Thoracic aorta (tissue), 2 donors: ENCODE data around the gene CCDC116. TPM values are rescaled to one million over a fixed set of nuclear protein-coding genes. Genes with fewer than 3 reads are reported as not detected.
A peak's percentile ranks its signal among the peaks of the same experiment; 100 is the strongest.

Experiments
- ATAC-seq: fragments of 150-250 bp; one replicate; pipeline ENCODE4 v1.8.0; 2017; ENCODE audit warnings: low read depth; ENCODE audit not compliant: insufficient number of reproducible peaks, low FRiP score
- DNase-seq: peaks from one replicate; pipeline ENCODE4 v3.0.0-alpha.2; 2020; ENCODE audit warnings: low spot score
- H3K27ac ChIP-seq, 2 donors: fragments of 200-600 bp; sonication (generic); 1 replicate in 1 of 2; 2 replicates in 1 of 2; pipeline ENCODE4 v1.5.1; 2016; ENCODE audit warnings: mild to moderate bottlenecking in 2 of 2, moderate library complexity in 2 of 2
- H3K27me3 ChIP-seq: fragments of 200-600 bp; sonication (generic); replicated peaks from 2 replicates; pipeline ENCODE4 v1.6.0; 2016; ENCODE audit warnings: mild to moderate bottlenecking; ENCODE audit not compliant: insufficient read depth
- H3K36me3 ChIP-seq: fragments of 200-600 bp; sonication (generic); one replicate; pipeline ENCODE4 v1.5.1; 2016
- H3K4me1 ChIP-seq, 2 donors: fragments of 200-600 bp; sonication (generic); 1 replicate in 1 of 2; 2 replicates in 1 of 2; pipeline versions ENCODE4 v1.5.1 to v1.6.0; 2016; ENCODE audit warnings: low read depth in 2 of 2, mild to moderate bottlenecking in 1 of 2; ENCODE audit not compliant: control insufficient read depth in 1 of 2
- H3K4me3 ChIP-seq: fragments of 200-600 bp; sonication (generic); 2 replicates; pipeline ENCODE4 v1.5.1; 2016; ENCODE audit warnings: mild to moderate bottlenecking
- H3K9me3 ChIP-seq: fragments of 200-600 bp; sonication (generic); 2 replicates; pipeline ENCODE4 v1.5.1; 2016
- total RNA-seq, 2 donors: library from RNA; depleted of rRNA; stranded (reverse); fragments of >200 nt; gene quantifications; one replicate each; pipeline versions ENCODE4 v1.1.0 to v1.2.3, GENCODE V29; 2016
- TF ChIP-seq, protein P1 (sequence below): fragments of 200-600 bp; sonication (generic); IDR thresholded peaks from one replicate; pipeline ENCODE4 v1.5.1; 2019; ENCODE audit warnings: antibody characterized with exemption

The CCDC116 gene
- total RNA-seq, 2 donors from 2014 or later = 0.71 TPM; not detected in 1

GRCh38 chr22:21622011-21622918, 10.3 kb upstream of the CCDC116 start:
- Histone ChIP-seq H3K27me3 (no peaks in the 10 kb centered on the region), H3K9me3 (no peaks in the 10 kb centered on the region), H3K4me3 (no peak overlapping the region), H3K4me1 (peaks cover 14 to 44% of the 10 kb centered on the region in 2 donors), H3K27ac (no peak overlapping the region), H3K36me3 (no peaks in the 10 kb centered on the region)
- ATAC-seq (no peak), DNase-seq (no peak)
- TF ChIP-seq, protein P1, sequence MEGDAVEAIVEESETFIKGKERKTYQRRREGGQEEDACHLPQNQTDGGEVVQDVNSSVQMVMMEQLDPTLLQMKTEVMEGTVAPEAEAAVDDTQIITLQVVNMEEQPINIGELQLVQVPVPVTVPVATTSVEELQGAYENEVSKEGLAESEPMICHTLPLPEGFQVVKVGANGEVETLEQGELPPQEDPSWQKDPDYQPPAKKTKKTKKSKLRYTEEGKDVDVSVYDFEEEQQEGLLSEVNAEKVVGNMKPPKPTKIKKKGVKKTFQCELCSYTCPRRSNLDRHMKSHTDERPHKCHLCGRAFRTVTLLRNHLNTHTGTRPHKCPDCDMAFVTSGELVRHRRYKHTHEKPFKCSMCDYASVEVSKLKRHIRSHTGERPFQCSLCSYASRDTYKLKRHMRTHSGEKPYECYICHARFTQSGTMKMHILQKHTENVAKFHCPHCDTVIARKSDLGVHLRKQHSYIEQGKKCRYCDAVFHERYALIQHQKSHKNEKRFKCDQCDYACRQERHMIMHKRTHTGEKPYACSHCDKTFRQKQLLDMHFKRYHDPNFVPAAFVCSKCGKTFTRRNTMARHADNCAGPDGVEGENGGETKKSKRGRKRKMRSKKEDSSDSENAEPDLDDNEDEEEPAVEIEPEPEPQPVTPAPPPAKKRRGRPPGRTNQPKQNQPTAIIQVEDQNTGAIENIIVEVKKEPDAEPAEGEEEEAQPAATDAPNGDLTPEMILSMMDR = no peak

DNA sequence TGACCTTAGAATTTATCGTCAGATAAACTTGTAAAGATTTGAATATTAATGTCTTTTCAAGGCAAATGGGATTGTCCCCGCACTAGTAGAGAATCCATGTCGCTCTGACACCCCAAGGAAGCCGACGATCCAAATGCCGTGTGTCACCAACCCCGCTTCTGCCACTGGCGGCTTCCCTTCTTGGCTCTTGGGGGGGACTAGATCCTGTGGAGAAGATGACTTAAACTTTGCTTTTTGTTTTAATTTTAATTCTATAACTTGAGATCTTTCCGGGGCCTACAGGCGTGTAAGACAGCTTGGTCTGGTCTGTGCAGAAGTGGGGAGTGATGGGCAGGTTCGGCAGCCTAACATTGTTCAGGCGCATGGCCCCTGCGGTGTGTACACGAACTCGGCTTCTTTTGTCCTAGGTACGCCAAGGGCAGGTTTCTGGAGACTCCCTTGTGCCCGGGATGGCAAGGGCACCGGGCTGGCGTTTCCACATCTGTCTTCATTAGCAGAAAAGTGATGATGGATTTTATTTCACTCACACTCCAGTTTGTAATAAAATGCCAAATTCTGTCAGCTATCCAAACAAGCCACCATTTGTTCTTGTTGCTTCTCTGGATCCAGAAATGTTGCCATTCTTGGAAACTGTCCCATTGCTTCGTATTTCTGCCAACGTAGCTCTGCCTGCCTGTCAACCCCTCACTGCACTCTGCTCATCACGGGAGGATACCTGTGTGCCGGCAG, 9.5 kb upstream of the CCDC116 start:
- TF ChIP-seq, protein P1 = no peak
- H3K4me1 ChIP-seq = peaks cover 14 to 36% of the 10 kb centered on the region in 2 donors
- peak overlapping the region; percentile 41 for H3K4me3 ChIP-seq
- no peak for ATAC-seq
- no peaks in the 10 kb centered on the region for H3K36me3 ChIP-seq
- no peaks in the 10 kb centered on the region for H3K9me3 ChIP-seq
- DNase-seq = no peak
- H3K27ac ChIP-seq = peak overlapping the region; percentile 64 to 68
- no peaks in the 10 kb centered on the region for H3K27me3 ChIP-seq

DNA sequence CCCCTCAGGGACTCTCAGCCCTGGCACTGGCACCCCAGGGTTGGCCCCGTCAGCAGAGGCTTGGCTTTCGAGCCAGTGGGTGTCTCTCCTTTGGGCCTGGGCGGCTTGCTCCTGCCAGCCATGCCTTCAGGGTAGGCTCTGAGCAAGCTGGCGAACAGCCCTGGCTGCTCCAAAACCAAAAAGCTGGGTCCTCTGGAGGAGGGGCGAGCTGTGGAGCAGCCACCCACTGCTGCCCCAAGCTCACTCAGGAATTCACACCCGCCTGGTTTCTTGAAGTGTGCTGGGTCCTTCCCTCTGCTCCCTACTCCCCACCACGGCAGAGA, 9.0 kb upstream of the CCDC116 start:
- H3K4me1 ChIP-seq = peaks cover 14 to 36% of the 10 kb centered on the region in 2 donors
- no peaks in the 10 kb centered on the region for H3K36me3 ChIP-seq
- H3K9me3 ChIP-seq = no peaks in the 10 kb centered on the region
- no peaks in the 10 kb centered on the region for H3K27me3 ChIP-seq
- TF ChIP-seq, protein P1 = no peak
- ATAC-seq (no peak), DNase-seq (no peak)
- H3K4me3 ChIP-seq = peak overlapping the region; percentile 41
- H3K27ac ChIP-seq = peak overlapping the region; percentile 64 to 68

DNA sequence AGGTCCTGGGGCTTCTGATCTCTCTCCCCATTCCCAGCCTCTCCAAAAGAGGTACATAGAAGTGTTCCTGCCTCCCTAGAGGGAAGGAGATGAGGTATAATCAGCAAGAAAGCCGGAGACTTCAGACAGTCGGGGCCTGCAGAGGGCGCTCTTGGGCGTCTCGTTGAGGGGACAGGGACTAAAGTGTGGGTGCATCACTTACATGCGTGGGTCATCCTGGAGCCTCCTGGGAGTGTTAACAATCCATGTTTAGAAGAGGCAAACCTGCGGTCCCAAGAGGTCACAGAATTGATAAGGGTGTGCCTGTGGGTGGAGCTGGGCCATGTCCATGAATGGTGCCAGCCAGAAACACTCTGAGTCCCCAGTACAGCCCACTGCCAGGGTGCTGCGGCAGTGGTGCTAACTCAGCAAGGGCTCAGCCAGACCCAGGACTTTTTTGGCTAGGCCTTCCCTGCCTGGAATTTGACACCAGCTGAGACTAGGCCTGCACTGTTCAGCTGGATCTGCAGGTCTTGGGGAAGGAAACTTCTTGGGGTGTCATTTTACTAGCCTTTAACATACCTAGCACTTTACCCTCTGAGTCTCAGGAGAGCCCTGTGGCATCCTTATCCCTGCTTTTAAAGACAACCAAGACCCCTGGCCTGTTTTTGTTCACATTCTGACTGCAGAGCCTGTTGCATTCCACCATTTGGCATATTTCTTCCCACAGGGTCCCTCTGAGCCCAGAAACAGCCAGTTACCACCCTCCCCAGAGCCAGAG, 8.3 kb upstream of the CCDC116 start:
- peak overlapping the region; percentile 64 to 68 for H3K27ac ChIP-seq
- ATAC-seq = no peak
- no peak for DNase-seq
- peaks cover 14 to 42% of the 10 kb centered on the region in 2 donors for H3K4me1 ChIP-seq
- no peaks in the 10 kb centered on the region for H3K9me3 ChIP-seq
- H3K36me3 ChIP-seq = no peaks in the 10 kb centered on the region
- peak overlapping the region; percentile 41 for H3K4me3 ChIP-seq
- H3K27me3 ChIP-seq = no peaks in the 10 kb centered on the region
- TF ChIP-seq, protein P1 = no peak
